ENCODE measurements around the gene PPARD. TPM values are rescaled to one million over a fixed set of nuclear protein-coding genes. Genes with fewer than 3 reads are reported as not detected.

PPARD gene
- total RNA-seq, 1 experiment from 2014 or later, result 13.8 TPM

GRCh38 chr6:35402856-35403191 is 60.5 kb downstream of the PPARD start:
- no peaks in the 10 kb centered on the region for H3K36me3 ChIP-seq (ENCODE audit: insufficient read depth, low read length, poor library complexity, severe bottlenecking)
- no TSS peak for BruUV-seq (replicated peaks)
- H3K27me3 ChIP-seq (replicated peaks; ENCODE audit: insufficient read depth, low read depth, low read length, poor library complexity), result no peaks in the 10 kb centered on the region
- H3K4me1 ChIP-seq (ENCODE audit: insufficient read depth, low read length, poor library complexity, severe bottlenecking), result no peaks in the 10 kb centered on the region
- CTCF ChIA-PET, result no interaction called here
- no peak for DNase-seq (ENCODE audit: low spot score)
- no peaks in the 10 kb centered on the region for H3K9me3 ChIP-seq (ENCODE audit: low read depth, low read length, poor library complexity, severe bottlenecking)
- POLR2A ChIA-PET (ENCODE audit: low non-redundant PET), result no interaction called here
- TF ChIP-seq, protein P1, sequence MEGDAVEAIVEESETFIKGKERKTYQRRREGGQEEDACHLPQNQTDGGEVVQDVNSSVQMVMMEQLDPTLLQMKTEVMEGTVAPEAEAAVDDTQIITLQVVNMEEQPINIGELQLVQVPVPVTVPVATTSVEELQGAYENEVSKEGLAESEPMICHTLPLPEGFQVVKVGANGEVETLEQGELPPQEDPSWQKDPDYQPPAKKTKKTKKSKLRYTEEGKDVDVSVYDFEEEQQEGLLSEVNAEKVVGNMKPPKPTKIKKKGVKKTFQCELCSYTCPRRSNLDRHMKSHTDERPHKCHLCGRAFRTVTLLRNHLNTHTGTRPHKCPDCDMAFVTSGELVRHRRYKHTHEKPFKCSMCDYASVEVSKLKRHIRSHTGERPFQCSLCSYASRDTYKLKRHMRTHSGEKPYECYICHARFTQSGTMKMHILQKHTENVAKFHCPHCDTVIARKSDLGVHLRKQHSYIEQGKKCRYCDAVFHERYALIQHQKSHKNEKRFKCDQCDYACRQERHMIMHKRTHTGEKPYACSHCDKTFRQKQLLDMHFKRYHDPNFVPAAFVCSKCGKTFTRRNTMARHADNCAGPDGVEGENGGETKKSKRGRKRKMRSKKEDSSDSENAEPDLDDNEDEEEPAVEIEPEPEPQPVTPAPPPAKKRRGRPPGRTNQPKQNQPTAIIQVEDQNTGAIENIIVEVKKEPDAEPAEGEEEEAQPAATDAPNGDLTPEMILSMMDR (conservative IDR thresholded peaks at IDR 0.05; ENCODE audit: low read depth, low read length), result no peak
- no peak for TF ChIP-seq EZH2 (IDR thresholded peaks at IDR 0.05; ENCODE audit: borderline replicate concordance, low read depth, low read length, poor library complexity, severe bottlenecking)
- no peak overlapping the region for H3K4me3 ChIP-seq (ENCODE audit: low read depth, low read length, poor library complexity, severe bottlenecking)
- H3K27ac ChIP-seq (ENCODE audit: low read depth, low read length, poor library complexity, severe bottlenecking), result no peak overlapping the region
- intact Hi-C loops (cut with micrococcal nuclease; ENCODE audit: unreplicated experiment), result no loop called here

GRCh38 chr6:35403544-35404442 is 61.4 kb downstream of the PPARD start:
- DNase-seq (ENCODE audit: low spot score), result no peak
- CTCF ChIA-PET, result no interaction called here
- Histone ChIP-seq H3K9me3 (ENCODE audit: low read depth, low read length, poor library complexity, severe bottlenecking) (no peaks in the 10 kb centered on the region), H3K27ac (ENCODE audit: low read depth, low read length, poor library complexity, severe bottlenecking) (no peak overlapping the region), H3K27me3 (replicated peaks; ENCODE audit: insufficient read depth, low read depth, low read length, poor library complexity) (no peaks in the 10 kb centered on the region), H3K36me3 (ENCODE audit: insufficient read depth, low read length, poor library complexity, severe bottlenecking) (no peaks in the 10 kb centered on the region), H3K4me1 (ENCODE audit: insufficient read depth, low read length, poor library complexity, severe bottlenecking) (no peaks in the 10 kb centered on the region), H3K4me3 (ENCODE audit: low read depth, low read length, poor library complexity, severe bottlenecking) (no peak overlapping the region)
- TF ChIP-seq, protein P1 (conservative IDR thresholded peaks at IDR 0.05; ENCODE audit: low read depth, low read length), result no peak
- no peak for TF ChIP-seq EZH2 (IDR thresholded peaks at IDR 0.05; ENCODE audit: borderline replicate concordance, low read depth, low read length, poor library complexity, severe bottlenecking)
- POLR2A ChIA-PET (ENCODE audit: low non-redundant PET), result no interaction called here
- no TSS peak for BruUV-seq (replicated peaks)
- intact Hi-C loops (cut with micrococcal nuclease; ENCODE audit: unreplicated experiment), result no loop called here

DNA sequence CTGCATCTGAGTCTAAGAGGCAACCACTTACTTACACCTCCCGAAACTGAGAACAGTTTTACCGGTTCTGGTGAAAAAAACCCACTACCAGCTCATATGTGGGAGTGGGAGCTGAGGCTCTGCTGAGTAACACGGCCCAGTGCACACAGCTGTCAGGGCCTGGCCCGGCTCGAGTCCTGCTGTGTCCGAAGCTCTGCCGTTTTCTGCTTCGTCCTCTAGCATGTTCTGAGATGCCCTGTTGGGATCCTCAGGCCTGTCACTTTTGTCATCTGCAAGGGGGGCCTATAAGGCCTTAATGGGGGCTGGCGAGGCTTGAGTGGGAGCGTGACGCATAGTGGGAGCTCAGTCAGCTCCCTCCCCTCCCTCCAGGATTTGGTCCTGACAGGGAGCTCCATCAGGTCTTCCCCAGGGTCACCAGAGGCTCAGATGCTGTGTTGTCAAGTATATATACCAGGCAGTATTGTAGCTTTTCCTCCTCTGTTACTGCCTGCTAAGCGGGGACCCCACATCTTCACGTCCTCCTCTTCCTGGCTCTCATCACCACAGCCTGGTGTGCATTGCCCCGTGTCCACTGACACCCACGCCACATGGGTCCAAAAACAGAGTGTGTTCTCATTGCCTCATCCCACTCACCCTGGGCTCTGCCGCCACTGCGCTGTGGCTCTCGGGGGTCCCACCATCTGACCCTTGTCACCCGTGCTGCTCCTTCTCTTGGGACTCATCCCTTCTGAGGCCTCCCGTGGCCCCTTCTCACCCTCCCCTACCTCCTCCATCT is 64.5 kb downstream of the PPARD start:
- no peaks in the 10 kb centered on the region for H3K4me1 ChIP-seq (ENCODE audit: insufficient read depth, low read length, poor library complexity, severe bottlenecking)
- intact Hi-C loops (cut with micrococcal nuclease; ENCODE audit: unreplicated experiment), result no loop called here
- no peak overlapping the region for H3K4me3 ChIP-seq (ENCODE audit: low read depth, low read length, poor library complexity, severe bottlenecking)
- no peaks in the 10 kb centered on the region for H3K9me3 ChIP-seq (ENCODE audit: low read depth, low read length, poor library complexity, severe bottlenecking)
- H3K27ac ChIP-seq (ENCODE audit: low read depth, low read length, poor library complexity, severe bottlenecking), result no peak overlapping the region
- no peaks in the 10 kb centered on the region for H3K27me3 ChIP-seq (replicated peaks; ENCODE audit: insufficient read depth, low read depth, low read length, poor library complexity)
- H3K36me3 ChIP-seq (ENCODE audit: insufficient read depth, low read length, poor library complexity, severe bottlenecking), result no peaks in the 10 kb centered on the region
- POLR2A ChIA-PET (ENCODE audit: low non-redundant PET), result no interaction called here
- no TSS peak for BruUV-seq (replicated peaks)
- TF ChIP-seq EZH2 (IDR thresholded peaks at IDR 0.05; ENCODE audit: borderline replicate concordance, low read depth, low read length, poor library complexity, severe bottlenecking), result no peak
- TF ChIP-seq, protein P1 (conservative IDR thresholded peaks at IDR 0.05; ENCODE audit: low read depth, low read length), result no peak
- CTCF ChIA-PET, result no interaction called here
- no peak for DNase-seq (ENCODE audit: low spot score)

Data from A673 (cell line).